GM18951 (cell line): ENCODE data around the gene IST1.
"Not testable (repeated sequence)": the region's sequence is repeated elsewhere in the genome, so short reads cannot be mapped to it uniquely, and the experiment has no call there.

Source experiments
- POLR2A ChIP-seq: IDR thresholded peaks from 4 replicates; pipeline ENCODE4 v1.6.1; 2011; ENCODE audit warnings: mild to moderate bottlenecking; ENCODE audit not compliant: insufficient read length, insufficient read depth; ENCODE audit errors: extremely low read depth
- in situ Hi-C: fragments of 300-500 bp; cut with MboI; formaldehyde crosslinking; loops from one replicate; pipeline ENCODE4 v1.12.0; 2022; ENCODE audit warnings: low sequenced_read_pairs, mixed read lengths, inconsistent platforms; ENCODE audit not compliant: unreplicated experiment

Gene IST1

DNA sequence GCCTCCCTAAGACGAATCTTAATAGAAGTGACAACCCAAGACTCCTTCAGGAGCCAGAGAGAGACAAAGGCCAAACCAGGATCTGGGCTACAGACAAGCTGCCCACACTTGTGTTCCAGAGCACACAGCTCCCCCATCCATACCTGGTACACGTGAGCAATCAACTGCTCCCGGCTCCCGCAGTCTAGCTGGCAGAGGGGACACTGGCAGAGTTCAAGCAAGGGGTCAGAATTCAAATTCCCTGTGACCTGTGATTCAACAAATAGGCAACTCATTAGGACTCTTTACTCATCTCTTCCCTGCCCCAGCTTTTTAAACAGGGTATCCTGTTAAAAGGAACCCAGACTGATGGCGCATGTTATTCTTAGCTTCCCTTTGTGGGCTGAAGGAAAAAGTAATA lies 31.3 kb upstream of the IST1 start:
- no peak for TF ChIP-seq POLR2A
- in situ Hi-C loops = no loop called here

DNA sequence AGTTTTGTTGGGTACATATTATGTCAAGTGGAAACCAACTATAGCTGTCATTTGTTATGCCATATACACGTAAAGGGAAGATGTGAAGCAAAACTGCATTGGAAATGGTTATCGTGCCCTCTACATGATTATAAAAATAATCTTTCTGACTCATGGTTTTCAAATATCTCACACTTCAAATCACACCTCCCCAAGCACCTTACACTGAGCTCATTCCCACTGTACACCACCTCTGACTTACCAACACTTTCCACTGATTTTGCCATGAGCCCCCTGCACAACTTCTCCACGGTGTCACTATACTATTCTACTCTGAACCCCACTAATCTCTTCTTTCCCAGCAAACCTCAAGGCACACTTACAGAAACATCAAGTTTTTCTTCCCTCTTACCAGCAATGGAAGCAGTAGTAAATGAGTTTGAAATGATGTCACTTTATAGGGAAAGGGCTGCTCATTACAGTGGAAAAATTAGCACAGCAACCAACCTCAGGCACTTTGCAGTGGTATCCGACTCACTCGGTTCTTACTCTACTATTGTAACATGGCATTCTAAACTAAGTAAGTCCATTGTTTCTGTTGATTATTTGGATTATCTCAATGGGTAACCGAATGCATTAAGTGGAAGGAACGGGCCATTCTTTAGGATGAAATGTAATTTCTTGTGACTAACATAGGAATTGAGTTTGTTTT lies 30.0 kb upstream of the IST1 start:
- TF ChIP-seq POLR2A = no peak
- in situ Hi-C loops = no loop called here

GRCh38 chr16:71867175-71867574 lies 28.2 kb upstream of the IST1 start:
- in situ Hi-C loops = not testable (repeated sequence)

- TF ChIP-seq POLR2A = no peak
- in situ Hi-C loops = no loop called here
These were observed 27.4 kb upstream of the IST1 start for GRCh38 chr16:71867939-71868338.

DNA sequence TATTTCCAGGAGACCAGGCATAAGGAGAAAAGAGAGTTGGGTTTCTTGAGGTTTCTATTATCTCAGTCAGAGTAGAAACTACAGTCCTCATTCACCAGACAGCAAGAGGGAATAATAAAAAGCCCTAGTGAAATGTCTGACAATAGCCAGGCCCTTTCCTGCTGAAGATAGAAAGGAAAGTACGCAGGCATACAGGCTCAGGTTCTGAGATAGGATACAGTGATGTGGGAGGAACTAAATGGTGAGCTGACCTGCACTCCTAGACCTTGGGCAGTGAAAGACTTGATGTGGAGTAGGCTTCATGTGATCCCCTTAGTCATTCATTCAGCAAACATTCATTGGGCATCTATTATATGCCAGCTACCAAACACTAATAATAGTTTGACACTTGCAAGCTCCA lies 26.2 kb upstream of the IST1 start:
- no peak for TF ChIP-seq POLR2A
- in situ Hi-C loops = no loop called here

DNA sequence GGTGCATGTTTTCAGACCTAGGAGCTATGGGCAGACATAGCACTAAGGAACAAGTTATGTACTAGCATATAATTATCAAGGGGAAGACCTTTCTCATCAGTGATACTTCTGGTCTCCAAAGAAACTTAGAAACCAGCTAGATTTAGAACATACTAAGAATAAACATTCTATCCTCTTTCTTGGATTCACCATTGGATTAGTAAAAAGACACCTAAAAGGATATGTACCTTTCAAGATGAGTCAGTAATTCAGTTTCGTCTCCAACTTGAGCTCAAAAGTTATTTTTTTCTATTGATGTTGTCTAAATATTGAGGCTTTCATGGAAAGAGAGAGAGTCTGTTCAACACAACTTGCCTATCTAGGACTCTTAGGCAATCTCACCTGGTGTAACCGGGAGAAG lies 24.5 kb upstream of the IST1 start:
- in situ Hi-C loops = no loop called here
- TF ChIP-seq POLR2A = no peak

GRCh38 chr16:71873199-71873598 lies 22.1 kb upstream of the IST1 start:
- TF ChIP-seq POLR2A = no peak
- in situ Hi-C loops = no loop called here

GRCh38 chr16:71878911-71879310 lies 16.4 kb upstream of the IST1 start:
- in situ Hi-C loops = no loop called here
- no peak for TF ChIP-seq POLR2A

- no peak for TF ChIP-seq POLR2A
- in situ Hi-C loops = no loop called here
These were observed 15.2 kb upstream of the IST1 start for GRCh38 chr16:71880176-71880575.

DNA sequence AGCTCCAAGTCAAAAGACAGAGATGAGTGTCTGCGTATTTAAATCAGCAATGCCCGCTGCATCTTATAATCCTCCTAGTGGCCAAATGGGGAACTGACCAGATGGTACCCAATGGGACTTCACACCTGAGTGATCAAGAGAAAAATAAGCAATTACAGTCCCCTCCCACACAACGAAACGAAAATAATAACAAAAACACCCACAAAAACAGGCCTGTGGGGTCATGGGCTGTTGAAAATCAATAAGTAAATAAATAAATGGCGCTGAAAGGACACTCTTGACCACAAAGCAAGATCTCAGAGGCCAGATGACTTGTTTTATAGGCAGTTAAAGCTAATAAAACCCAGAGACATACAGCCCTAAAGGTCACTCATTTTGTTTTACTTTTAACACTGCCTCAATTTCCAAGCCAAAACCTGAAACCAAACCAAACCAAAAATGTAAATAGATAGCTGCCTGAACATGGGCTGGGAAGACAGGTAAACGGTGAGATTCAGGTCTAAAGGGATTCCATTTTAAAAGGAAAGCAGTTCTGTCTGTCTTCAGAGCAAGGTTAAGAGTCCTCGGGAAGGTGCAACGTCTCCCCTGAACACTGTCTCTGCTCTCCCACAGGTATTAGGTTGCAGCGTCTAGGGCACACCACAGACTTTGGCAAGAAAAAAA lies 12.7 kb upstream of the IST1 start:
- in situ Hi-C loops = no loop called here
- no peak for TF ChIP-seq POLR2A

DNA sequence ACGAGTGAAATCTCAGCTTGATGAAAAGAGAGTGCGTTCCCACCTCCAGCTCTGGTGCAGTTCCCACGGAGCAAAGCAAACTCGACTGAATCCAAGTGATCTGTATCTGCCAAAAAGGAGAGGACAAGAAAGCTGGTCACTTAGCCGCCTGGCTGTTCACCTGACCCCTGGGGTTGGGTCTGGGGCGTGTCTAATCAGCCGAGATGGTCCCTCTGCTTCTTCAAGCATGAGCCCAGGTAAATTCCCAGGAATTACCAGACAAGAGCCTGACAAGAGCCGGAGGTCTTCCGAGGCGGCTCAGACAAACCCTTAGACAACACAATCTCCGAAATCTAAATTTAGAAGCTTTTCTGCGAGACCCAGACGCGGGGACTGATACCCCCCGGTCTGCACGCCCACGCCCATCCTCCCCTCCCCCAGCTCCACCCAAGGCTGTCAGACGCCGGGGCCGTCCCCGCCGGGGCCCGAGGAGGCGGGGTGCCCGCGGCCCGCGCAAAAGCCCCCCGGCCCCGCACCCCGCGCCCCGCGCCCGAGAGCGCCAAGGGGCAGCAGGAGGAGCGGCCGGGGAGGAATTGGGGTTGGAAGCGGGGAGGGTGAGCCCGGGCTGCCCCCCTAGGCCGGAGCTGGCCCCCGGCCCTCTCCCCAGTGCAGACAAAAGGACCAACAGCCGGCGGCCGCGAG lies 12.0 kb upstream of the IST1 start:
- in situ Hi-C loops = no loop called here
- TF ChIP-seq POLR2A = no peak

- TF ChIP-seq POLR2A = peak; percentile 50
- in situ Hi-C loops = no loop called here
These were observed 11.3 kb upstream of the IST1 start, which contains the start of gene ZNF821 for GRCh38 chr16:71883849-71884638. Gene ZNF821, minus strand, starts transcription at chr16:71884182. Its CDS starts 4,236 bp downstream, at chr16:71879946.

GRCh38 chr16:71885261-71885650 lies 10.1 kb upstream of the IST1 start:
- in situ Hi-C loops = no loop called here
- TF ChIP-seq POLR2A = no peak

GRCh38 chr16:71889147-71889546 lies 6.2 kb upstream of the IST1 start:
- in situ Hi-C loops = no loop called here
- no peak for TF ChIP-seq POLR2A

GRCh38 chr16:71893888-71894228 lies 1.5 kb upstream of the IST1 start:
- no peak for TF ChIP-seq POLR2A
- in situ Hi-C loops = no loop called here
